Nephron progenitor cell (in vitro differentiated cells): ENCODE measurements around the gene CA14.
"Not testable (repeated sequence)": the region's sequence is repeated elsewhere in the genome, so short reads cannot be mapped to it uniquely, and the experiment has no call there.

Experiments used
- DNase-seq: peaks from one replicate; pipeline ENCODE4 v3.0.0; 2021
- H3K27ac Mint-ChIP-seq: 2 replicates; pipeline ENCODE4 v1.8.0; 2021; ENCODE audit warnings: mild to moderate bottlenecking, moderate library complexity, mixed read lengths
- H3K27me3 Mint-ChIP-seq: 2 replicates; pipeline ENCODE4 v1.8.0; 2021; ENCODE audit warnings: mild to moderate bottlenecking, low read depth, mixed read lengths; ENCODE audit not compliant: poor library complexity
- H3K36me3 Mint-ChIP-seq: 2 replicates; pipeline ENCODE4 v1.8.0; 2021; ENCODE audit warnings: low read depth, mixed read lengths
- H3K4me1 Mint-ChIP-seq: 2 replicates; pipeline ENCODE4 v1.8.0; 2021; ENCODE audit warnings: mixed read lengths
- H3K4me3 Mint-ChIP-seq: 2 replicates; pipeline ENCODE4 v1.8.0; 2021; ENCODE audit warnings: mild to moderate bottlenecking, moderate library complexity, mixed read lengths
- H3K9me3 Mint-ChIP-seq: 2 replicates; pipeline ENCODE4 v1.8.0; 2021; ENCODE audit warnings: mild to moderate bottlenecking, moderate library complexity, mixed read lengths
- TF ChIP-seq, protein P1 (sequence below): fragments of 200-600 bp; sonication (generic); IDR thresholded peaks from 2 replicates; pipeline ENCODE4 v1.5.0; 2021; ENCODE audit warnings: antibody characterized with exemption

The CA14 gene

GRCh38 chr1:150221552-150221951, 36.0 kb upstream of the CA14 start:
- Mint-ChIP-seq H3K36me3 (peaks cover 67% of the 10 kb centered on the region), H3K9me3 (no peaks in the 10 kb centered on the region), H3K4me1 (no peaks in the 10 kb centered on the region), H3K27ac (no peak overlapping the region), H3K27me3 (no peaks in the 10 kb centered on the region), H3K4me3 (no peak overlapping the region)
- no peak for DNase-seq
- TF ChIP-seq, protein P1, sequence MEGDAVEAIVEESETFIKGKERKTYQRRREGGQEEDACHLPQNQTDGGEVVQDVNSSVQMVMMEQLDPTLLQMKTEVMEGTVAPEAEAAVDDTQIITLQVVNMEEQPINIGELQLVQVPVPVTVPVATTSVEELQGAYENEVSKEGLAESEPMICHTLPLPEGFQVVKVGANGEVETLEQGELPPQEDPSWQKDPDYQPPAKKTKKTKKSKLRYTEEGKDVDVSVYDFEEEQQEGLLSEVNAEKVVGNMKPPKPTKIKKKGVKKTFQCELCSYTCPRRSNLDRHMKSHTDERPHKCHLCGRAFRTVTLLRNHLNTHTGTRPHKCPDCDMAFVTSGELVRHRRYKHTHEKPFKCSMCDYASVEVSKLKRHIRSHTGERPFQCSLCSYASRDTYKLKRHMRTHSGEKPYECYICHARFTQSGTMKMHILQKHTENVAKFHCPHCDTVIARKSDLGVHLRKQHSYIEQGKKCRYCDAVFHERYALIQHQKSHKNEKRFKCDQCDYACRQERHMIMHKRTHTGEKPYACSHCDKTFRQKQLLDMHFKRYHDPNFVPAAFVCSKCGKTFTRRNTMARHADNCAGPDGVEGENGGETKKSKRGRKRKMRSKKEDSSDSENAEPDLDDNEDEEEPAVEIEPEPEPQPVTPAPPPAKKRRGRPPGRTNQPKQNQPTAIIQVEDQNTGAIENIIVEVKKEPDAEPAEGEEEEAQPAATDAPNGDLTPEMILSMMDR, result peak; percentile 31

- no peak overlapping the region for H3K4me3 Mint-ChIP-seq
- H3K27me3 Mint-ChIP-seq, result no peaks in the 10 kb centered on the region
- DNase-seq, result no peak
- H3K9me3 Mint-ChIP-seq, result no peaks in the 10 kb centered on the region
- H3K36me3 Mint-ChIP-seq, result peaks cover 81% of the 10 kb centered on the region
- TF ChIP-seq, protein P1, result no peak
- no peaks in the 10 kb centered on the region for H3K4me1 Mint-ChIP-seq
- peak overlapping the region; percentile 26 for H3K27ac Mint-ChIP-seq
Measured at GRCh38 chr1:150224983-150225382, 32.6 kb upstream of the CA14 start.

DNA sequence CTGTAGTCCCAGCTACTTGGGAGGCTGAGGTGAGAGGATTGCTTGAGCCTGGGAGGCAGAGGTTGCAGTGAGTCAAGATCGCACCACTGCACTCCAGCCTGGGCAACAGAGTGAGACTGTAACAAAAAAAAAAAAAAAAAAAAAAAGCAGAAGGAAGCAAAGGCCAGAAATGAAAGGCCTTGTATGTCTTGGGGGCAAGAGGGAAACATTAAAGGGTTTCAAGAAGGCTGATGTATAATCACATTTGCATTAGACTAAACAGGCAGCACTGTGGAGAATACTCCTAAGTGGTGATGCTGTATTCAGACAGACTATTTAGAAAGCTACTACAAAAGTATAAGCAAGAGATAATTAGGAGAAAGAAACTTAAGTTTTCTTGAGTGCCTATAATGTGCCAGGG, 32.0 kb upstream of the CA14 start:
- no peak for DNase-seq
- no peaks in the 10 kb centered on the region for H3K4me1 Mint-ChIP-seq
- H3K9me3 Mint-ChIP-seq, result no peaks in the 10 kb centered on the region
- no peak overlapping the region for H3K4me3 Mint-ChIP-seq
- peaks cover 81% of the 10 kb centered on the region for H3K36me3 Mint-ChIP-seq
- no peaks in the 10 kb centered on the region for H3K27me3 Mint-ChIP-seq
- TF ChIP-seq, protein P1, result no peak
- H3K27ac Mint-ChIP-seq, result no peak overlapping the region

DNA sequence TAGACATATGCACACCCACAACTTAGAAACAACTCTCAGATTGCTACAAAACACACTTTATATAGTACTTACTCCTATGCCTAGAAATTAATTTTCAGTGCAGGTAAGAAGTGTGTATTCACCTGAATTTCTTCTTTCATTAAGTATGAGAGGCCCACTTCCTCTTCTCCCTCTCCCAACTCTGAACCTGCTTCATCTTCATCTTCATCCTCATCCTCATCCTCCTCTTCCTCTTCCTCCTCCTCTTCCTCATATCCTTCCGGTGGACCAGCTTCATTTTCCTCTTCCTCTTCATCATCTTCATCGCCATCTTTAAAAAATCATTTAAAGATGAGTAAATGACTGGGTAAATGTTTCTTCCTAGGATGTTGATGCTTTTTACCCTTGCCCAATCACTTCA, 31.1 kb upstream of the CA14 start:
- Mint-ChIP-seq H3K27ac (no peak overlapping the region), H3K9me3 (no peaks in the 10 kb centered on the region), H3K4me3 (no peak overlapping the region), H3K4me1 (no peaks in the 10 kb centered on the region), H3K36me3 (peaks cover 87% of the 10 kb centered on the region), H3K27me3 (no peaks in the 10 kb centered on the region)
- no peak for DNase-seq
- TF ChIP-seq, protein P1, result no peak

DNA sequence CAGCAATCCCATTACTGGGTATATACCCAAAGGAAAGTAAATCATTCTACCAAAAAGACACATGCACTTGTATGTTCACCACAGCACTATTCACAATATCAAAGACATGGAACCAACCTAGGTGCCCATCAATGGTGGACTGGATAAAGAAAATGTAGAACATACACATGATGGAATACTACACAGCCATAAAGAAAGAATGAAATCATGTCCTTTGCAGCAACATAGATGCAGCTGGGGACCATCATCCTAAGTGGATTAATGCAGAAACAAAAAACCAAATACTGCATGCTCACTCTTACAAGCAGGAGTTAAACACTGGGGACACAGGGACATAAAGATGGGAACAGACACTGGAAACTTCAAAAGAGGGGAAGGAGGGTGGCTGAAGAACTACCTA, 30.3 kb upstream of the CA14 start:
- DNase-seq, result no peak
- Mint-ChIP-seq H3K27ac (no peak overlapping the region), H3K27me3 (no peaks in the 10 kb centered on the region), H3K4me3 (no peak overlapping the region), H3K9me3 (no peaks in the 10 kb centered on the region), H3K4me1 (no peaks in the 10 kb centered on the region), H3K36me3 (peaks cover 89% of the 10 kb centered on the region)
- TF ChIP-seq, protein P1, result no peak

DNA sequence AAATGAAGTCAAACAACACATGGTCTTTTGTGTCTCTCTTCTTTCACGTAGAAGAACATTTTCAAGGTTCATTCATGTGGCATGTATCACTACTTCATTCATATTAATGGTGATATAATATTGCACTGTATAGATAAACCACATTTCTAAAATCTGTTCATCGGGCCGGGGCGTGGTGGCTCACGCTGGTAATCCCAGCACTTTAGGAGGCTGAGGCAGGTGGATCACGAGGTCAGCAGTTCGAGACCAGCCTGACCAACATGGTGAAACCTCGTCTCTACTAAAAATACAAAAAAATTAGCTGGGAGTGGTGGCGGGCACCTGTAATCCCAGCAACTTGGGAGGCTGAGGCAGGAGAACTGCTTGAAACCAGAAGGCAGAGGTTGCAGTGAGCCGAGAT, 29.3 kb upstream of the CA14 start:
- not testable (repeated sequence) for H3K4me3 Mint-ChIP-seq, H3K4me1 Mint-ChIP-seq, H3K9me3 Mint-ChIP-seq

DNA sequence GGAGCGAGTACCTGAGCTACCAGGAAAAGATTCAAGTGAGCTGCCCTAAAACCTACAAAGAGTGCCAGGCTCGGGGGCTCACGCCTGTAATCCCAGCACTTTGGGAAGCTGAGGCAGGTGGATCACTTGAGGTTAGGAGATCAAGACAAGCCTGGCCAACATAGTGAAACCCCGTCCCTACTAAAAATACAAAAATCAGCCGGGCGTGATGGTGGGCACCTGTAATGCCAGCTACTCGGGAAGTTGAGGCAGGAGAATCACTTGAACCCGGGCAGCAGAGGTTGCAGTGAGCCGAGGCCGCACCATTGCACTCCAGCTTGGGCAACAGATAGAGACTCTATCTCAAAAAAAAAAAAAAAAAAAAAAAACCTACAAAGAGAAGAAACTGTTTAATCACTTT, 24.7 kb upstream of the CA14 start:
- Mint-ChIP-seq H3K4me1 (peaks cover 23% of the 10 kb centered on the region), H3K36me3 (peaks cover 39% of the 10 kb centered on the region)
- not testable (repeated sequence) for H3K9me3 Mint-ChIP-seq, DNase-seq, H3K4me3 Mint-ChIP-seq, H3K27me3 Mint-ChIP-seq, H3K27ac Mint-ChIP-seq

More for the DNA sequence above, 29.3 kb upstream of the CA14 start:
- not testable (repeated sequence) for DNase-seq, H3K27ac Mint-ChIP-seq, H3K27me3 Mint-ChIP-seq
- H3K36me3 Mint-ChIP-seq, result peaks cover 83% of the 10 kb centered on the region
